Measurements from ENCODE around the gene CNOT6.
"Not testable (repeated sequence)": the region's sequence is repeated elsewhere in the genome, so short reads cannot be mapped to it uniquely, and the experiment has no call there.

- not testable (repeated sequence) for TF ChIP-seq CTCF, POLR2AphosphoS5 (IDR thresholded peaks at IDR 0.05)
These were observed 3.7 kb downstream of the CNOT6 start for GRCh38 chr5:180497865-180498264.

Data from prostate gland (tissue), 2 donors.